ENCODE data around the gene RGS6. TPM values are rescaled to one million over a fixed set of nuclear protein-coding genes. Genes with fewer than 3 reads are reported as not detected.

Gene RGS6
- total and polyA plus RNA-seq, 4 donors = 0.06 to 5.3 (median 0.17) TPM; not detected in 1

GRCh38 chr14:72040528-72040927, 108.3 kb downstream of the RGS6 start (continued):
- no peak for TF ChIP-seq EGR1 (IDR thresholded peaks at IDR 0.05; ENCODE audit: low read depth in 2 of 2)

- no peak for TF ChIP-seq SP1 (IDR thresholded peaks at IDR 0.05)
- no peak for TF ChIP-seq ZBTB33 (IDR thresholded peaks at IDR 0.05)
- TF ChIP-seq TAF1 (conservative IDR thresholded peaks at IDR 0.05) = no peak
- no peak for TF ChIP-seq HNF4A (conservative IDR thresholded peaks at IDR 0.05)
- TF ChIP-seq MAX (IDR thresholded peaks at IDR 0.05) = no peak
- TF ChIP-seq RXRA (IDR thresholded peaks at IDR 0.05) = no peak
- TF ChIP-seq HNF4G (IDR thresholded peaks at IDR 0.05) = no peak
- no peak for TF ChIP-seq YY1 (IDR thresholded peaks at IDR 0.05)
- TF ChIP-seq JUND (IDR thresholded peaks at IDR 0.05) = no peak
- no peak for TF ChIP-seq FOXA2 (IDR thresholded peaks at IDR 0.05)
- no peak for TF ChIP-seq NR2F2 (IDR thresholded peaks at IDR 0.05)
- no peak for TF ChIP-seq ATF3 (IDR thresholded peaks at IDR 0.05)
- TF ChIP-seq RAD21 (IDR thresholded peaks at IDR 0.05) = no peak
- TF ChIP-seq REST (IDR thresholded peaks at IDR 0.05) = no peak
- no peak for TF ChIP-seq EGR1 (IDR thresholded peaks at IDR 0.05; ENCODE audit: low read depth in 2 of 2)
- WGBS = 72% methylated on average over 2 of the region's 2 CpGs
- H3K4me1 ChIP-seq (ENCODE audit: control insufficient read depth in 4 of 4, insufficient read depth in 4 of 4, low read length in 3 of 4) = no peaks in the 10 kb centered on the region
- no peak overlapping the region for H3K9ac ChIP-seq (ENCODE audit: low read depth in 1 of 2, low read length in 2 of 2)
- peaks cover 0 to 12% (median 0%) of the 10 kb centered on the region in 4 donors for H3K27me3 ChIP-seq (ENCODE audit: control insufficient read depth in 4 of 4, insufficient read depth in 4 of 4, low read length in 3 of 4)
- no peaks in the 10 kb centered on the region for H3K36me3 ChIP-seq (ENCODE audit: control insufficient read depth in 4 of 4, insufficient read depth in 3 of 4, low read depth in 1 of 4, low read length in 3 of 4)
- H3K4me3 ChIP-seq (ENCODE audit: low read depth in 1 of 3, low read length in 3 of 3) = no peak overlapping the region
- no peak for DNase-seq (ENCODE audit: low spot score)
- no peak overlapping the region for H3K27ac ChIP-seq (ENCODE audit: low read depth in 1 of 2, low read length in 2 of 2)
- peaks cover 0 to 4% (median 2%) of the 10 kb centered on the region in 4 donors for H3K9me3 ChIP-seq (ENCODE audit: control insufficient read depth in 4 of 4, low read length in 3 of 4)
These were observed 113.0 kb downstream of the RGS6 start for GRCh38 chr14:72045271-72045670.

GRCh38 chr14:72045885-72046284, 113.7 kb downstream of the RGS6 start:
- DNase-seq (ENCODE audit: low spot score) = no peak
- Histone ChIP-seq H3K9me3 (ENCODE audit: control insufficient read depth in 4 of 4, low read length in 3 of 4) (peaks cover 0 to 3% (median under 1%) of the 10 kb centered on the region in 4 donors), H3K27ac (ENCODE audit: low read depth in 1 of 2, low read length in 2 of 2) (no peak overlapping the region), H3K4me3 (ENCODE audit: low read depth in 1 of 3, low read length in 3 of 3) (no peak overlapping the region), H3K9ac (ENCODE audit: low read depth in 1 of 2, low read length in 2 of 2) (no peak overlapping the region), H3K27me3 (ENCODE audit: control insufficient read depth in 4 of 4, insufficient read depth in 4 of 4, low read length in 3 of 4) (peaks cover 0 to 14% (median 0%) of the 10 kb centered on the region in 4 donors), H3K36me3 (ENCODE audit: control insufficient read depth in 4 of 4, insufficient read depth in 3 of 4, low read depth in 1 of 4, low read length in 3 of 4) (no peaks in the 10 kb centered on the region), H3K4me1 (ENCODE audit: control insufficient read depth in 4 of 4, insufficient read depth in 4 of 4, low read length in 3 of 4) (no peaks in the 10 kb centered on the region)
- WGBS = 81% methylated on average over 7 of the region's 7 CpGs
- TF ChIP-seq MAX (IDR thresholded peaks at IDR 0.05) (no peak), TAF1 (conservative IDR thresholded peaks at IDR 0.05) (no peak), HNF4G (IDR thresholded peaks at IDR 0.05) (no peak), REST (IDR thresholded peaks at IDR 0.05) (no peak), CTCF (IDR thresholded peaks at IDR 0.05; ENCODE audit: low read depth, low read length, missing input control) (no peak), ATF3 (IDR thresholded peaks at IDR 0.05) (no peak), SP1 (IDR thresholded peaks at IDR 0.05) (no peak)
